Vagina (tissue), 2 donors: ENCODE data around the gene MAML2. TPM values are rescaled to one million over a fixed set of nuclear protein-coding genes. Genes with fewer than 3 reads are reported as not detected.

Source experiments
- DNase-seq, 2 donors: peaks; one replicate each; pipeline ENCODE4 v3.0.0-alpha.2; 2017; ENCODE audit errors: extremely low spot score in 2 of 2
- H3K27ac ChIP-seq: fragments of 200-600 bp; sonication (generic); one replicate; pipeline ENCODE4 v1.5.1; 2019
- H3K27me3 ChIP-seq: fragments of 200-600 bp; sonication (generic); one replicate; pipeline ENCODE4 v1.5.1; 2019
- H3K36me3 ChIP-seq, 2 donors: fragments of 200-600 bp; sonication (generic); one replicate each; pipeline ENCODE4 v1.5.1; 2017 to 2019
- H3K4me1 ChIP-seq: fragments of 200-600 bp; sonication (generic); one replicate; pipeline ENCODE4 v1.5.1; 2019
- H3K4me3 ChIP-seq, 2 donors: fragments of 200-600 bp; sonication (generic); 1 replicate in 1 of 2; 2 replicates in 1 of 2; pipeline ENCODE4 v1.5.1; 2016 to 2019
- H3K9me3 ChIP-seq: fragments of 200-600 bp; sonication (generic); one replicate; pipeline ENCODE4 v1.5.1; 2019
- POLR2A ChIP-seq, 2 donors: fragments of 450-650 bp; IDR thresholded peaks; one replicate each; pipeline ENCODE4 v1.6.1; 2017; ENCODE audit warnings: antibody characterized with exemption in 2 of 2, mild to moderate bottlenecking in 2 of 2, moderate library complexity in 2 of 2
- POLR2AphosphoS5 ChIP-seq, 2 donors: sonication (generic); formaldehyde crosslinking; IDR thresholded peaks; one replicate each; pipeline ENCODE4 v1.9.0; 2017; ENCODE audit warnings: antibody characterized with exemption in 2 of 2, mild to moderate bottlenecking in 2 of 2, low read depth in 1 of 2; ENCODE audit not compliant: insufficient read depth in 1 of 2
- intact Hi-C: fragments of 100-400 bp; cut with DNase I; formaldehyde crosslinking; loops from one replicate; pipeline ENCODE4 v1.15.1; 2023
- total RNA-seq: library from RNA; depleted of rRNA; stranded (reverse); fragments of >200 nt; gene quantifications from one replicate; pipeline ENCODE4 v1.2.3, GENCODE V29; 2016
- TF ChIP-seq, protein P1 (sequence below), 3 experiments: fragments of 450-650 bp in 2 of 3; fragments of 200-600 bp in 1 of 3; sonication (generic) in 1 of 3; IDR thresholded peaks; one replicate each; pipeline ENCODE4 v1.5.1; 2017 to 2019; ENCODE audit warnings: antibody characterized with exemption in 3 of 3, mild to moderate bottlenecking in 2 of 3, moderate library complexity in 2 of 3

Gene MAML2
- total RNA-seq, 1 donor from 2014 or later = 36.3 TPM

- H3K27me3 ChIP-seq = no peaks in the 10 kb centered on the region
- TF ChIP-seq, protein P1, sequence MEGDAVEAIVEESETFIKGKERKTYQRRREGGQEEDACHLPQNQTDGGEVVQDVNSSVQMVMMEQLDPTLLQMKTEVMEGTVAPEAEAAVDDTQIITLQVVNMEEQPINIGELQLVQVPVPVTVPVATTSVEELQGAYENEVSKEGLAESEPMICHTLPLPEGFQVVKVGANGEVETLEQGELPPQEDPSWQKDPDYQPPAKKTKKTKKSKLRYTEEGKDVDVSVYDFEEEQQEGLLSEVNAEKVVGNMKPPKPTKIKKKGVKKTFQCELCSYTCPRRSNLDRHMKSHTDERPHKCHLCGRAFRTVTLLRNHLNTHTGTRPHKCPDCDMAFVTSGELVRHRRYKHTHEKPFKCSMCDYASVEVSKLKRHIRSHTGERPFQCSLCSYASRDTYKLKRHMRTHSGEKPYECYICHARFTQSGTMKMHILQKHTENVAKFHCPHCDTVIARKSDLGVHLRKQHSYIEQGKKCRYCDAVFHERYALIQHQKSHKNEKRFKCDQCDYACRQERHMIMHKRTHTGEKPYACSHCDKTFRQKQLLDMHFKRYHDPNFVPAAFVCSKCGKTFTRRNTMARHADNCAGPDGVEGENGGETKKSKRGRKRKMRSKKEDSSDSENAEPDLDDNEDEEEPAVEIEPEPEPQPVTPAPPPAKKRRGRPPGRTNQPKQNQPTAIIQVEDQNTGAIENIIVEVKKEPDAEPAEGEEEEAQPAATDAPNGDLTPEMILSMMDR (IDR thresholded peaks at IDR 0.05) = no peak
- no peak for TF ChIP-seq POLR2A (IDR thresholded peaks at IDR 0.05)
- no peak for TF ChIP-seq POLR2AphosphoS5 (IDR thresholded peaks at IDR 0.05; ENCODE audit: insufficient read depth in 1 of 2, low read depth in 1 of 2)
- intact Hi-C loops = no loop called here
Measured at GRCh38 chr11:96149743-96150555, 193.0 kb downstream of the MAML2 start.

GRCh38 chr11:96147906-96148486, 195.0 kb downstream of the MAML2 start:
- no peak for TF ChIP-seq POLR2AphosphoS5 (IDR thresholded peaks at IDR 0.05; ENCODE audit: insufficient read depth in 1 of 2, low read depth in 1 of 2)
- TF ChIP-seq POLR2A (IDR thresholded peaks at IDR 0.05) = no peak
- TF ChIP-seq, protein P1 (IDR thresholded peaks at IDR 0.05) = no peak
- intact Hi-C loops = no loop called here
- no peak for DNase-seq
- Histone ChIP-seq H3K27me3 (no peaks in the 10 kb centered on the region), H3K4me1 (peaks cover 34% of the 10 kb centered on the region), H3K4me3 (no peak overlapping the region), H3K27ac (no peak overlapping the region), H3K36me3 (no peaks in the 10 kb centered on the region), H3K9me3 (no peaks in the 10 kb centered on the region)

More at GRCh38 chr11:96149743-96150555, 193.0 kb downstream of the MAML2 start:
- H3K4me1 ChIP-seq = peaks cover 26% of the 10 kb centered on the region
- no peaks in the 10 kb centered on the region for H3K36me3 ChIP-seq
- H3K9me3 ChIP-seq = no peaks in the 10 kb centered on the region
- no peak overlapping the region for H3K27ac ChIP-seq
- DNase-seq = no peak
- H3K4me3 ChIP-seq = no peak overlapping the region

DNA sequence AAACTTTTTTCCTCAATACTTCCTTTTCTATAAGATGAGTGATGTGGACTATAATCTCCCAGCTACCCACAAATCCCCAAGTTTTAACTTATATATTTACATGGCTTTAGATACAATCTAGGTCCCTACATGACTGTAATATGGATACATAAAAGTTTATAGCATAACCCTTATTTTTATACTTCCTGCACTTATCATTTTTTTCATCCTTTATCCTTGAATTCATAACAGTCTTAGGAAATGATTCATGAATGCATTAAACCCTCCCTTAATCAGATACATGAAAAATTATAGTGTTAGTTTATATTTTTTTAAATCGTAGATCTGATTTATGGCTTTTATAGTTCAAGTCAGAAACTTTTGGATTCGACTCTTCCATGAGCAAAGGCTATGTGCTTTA, 195.8 kb downstream of the MAML2 start:
- DNase-seq = no peak
- intact Hi-C loops = no loop called here
- TF ChIP-seq, protein P1 (IDR thresholded peaks at IDR 0.05) = no peak
- no peak for TF ChIP-seq POLR2AphosphoS5 (IDR thresholded peaks at IDR 0.05; ENCODE audit: insufficient read depth in 1 of 2, low read depth in 1 of 2)
- TF ChIP-seq POLR2A (IDR thresholded peaks at IDR 0.05) = no peak
- Histone ChIP-seq H3K9me3 (no peaks in the 10 kb centered on the region), H3K4me1 (peaks cover 42% of the 10 kb centered on the region), H3K36me3 (no peaks in the 10 kb centered on the region), H3K4me3 (no peak overlapping the region), H3K27ac (no peak overlapping the region), H3K27me3 (no peaks in the 10 kb centered on the region)

DNA sequence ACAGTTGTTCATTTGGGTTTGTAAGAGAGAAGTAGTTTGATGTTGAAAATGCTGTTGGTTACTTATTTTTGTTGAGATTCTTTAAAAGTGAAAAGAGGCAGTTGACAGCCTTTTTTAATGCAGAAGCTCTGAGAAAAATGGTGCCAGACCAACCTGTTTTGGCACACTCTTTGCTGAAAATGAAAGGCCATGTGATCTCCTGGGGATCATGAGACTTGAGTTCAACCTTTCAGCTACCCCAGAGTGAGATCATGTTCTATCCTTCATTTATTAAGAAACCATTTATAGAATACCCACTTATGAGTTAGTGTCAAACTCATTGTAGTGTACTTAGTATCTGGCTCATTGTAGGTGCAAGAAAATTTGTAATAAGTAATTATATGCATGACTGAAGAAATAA, 196.2 kb downstream of the MAML2 start:
- TF ChIP-seq, protein P1 (IDR thresholded peaks at IDR 0.05) = no peak
- no peak for TF ChIP-seq POLR2A (IDR thresholded peaks at IDR 0.05)
- TF ChIP-seq POLR2AphosphoS5 (IDR thresholded peaks at IDR 0.05; ENCODE audit: insufficient read depth in 1 of 2, low read depth in 1 of 2) = no peak
- Histone ChIP-seq H3K36me3 (no peaks in the 10 kb centered on the region), H3K4me3 (no peak overlapping the region), H3K27ac (no peak overlapping the region), H3K27me3 (no peaks in the 10 kb centered on the region), H3K4me1 (peaks cover 46% of the 10 kb centered on the region), H3K9me3 (no peaks in the 10 kb centered on the region)
- intact Hi-C loops = no loop called here
- no peak for DNase-seq

- DNase-seq = no peak
- H3K27me3 ChIP-seq = no peaks in the 10 kb centered on the region
- no peak overlapping the region for H3K27ac ChIP-seq
- peaks cover 46% of the 10 kb centered on the region for H3K4me1 ChIP-seq
- TF ChIP-seq POLR2A (IDR thresholded peaks at IDR 0.05) (no peak), POLR2AphosphoS5 (IDR thresholded peaks at IDR 0.05; ENCODE audit: insufficient read depth in 1 of 2, low read depth in 1 of 2) (no peak)
- TF ChIP-seq, protein P1 (IDR thresholded peaks at IDR 0.05) = no peak
- H3K9me3 ChIP-seq = no peaks in the 10 kb centered on the region
- H3K36me3 ChIP-seq = no peaks in the 10 kb centered on the region
- H3K4me3 ChIP-seq = no peak overlapping the region
- intact Hi-C loops = no loop called here
Measured at GRCh38 chr11:96145163-96145585, 197.8 kb downstream of the MAML2 start.
